Right lobe of liver (tissue), 4 donors: ENCODE measurements around the gene P2RY11.

ENCODE experiments used
- CTCF ChIP-seq, 4 donors: fragments of 200-600 bp in 3 of 4; fragments of 450-650 bp in 1 of 4; IDR thresholded peaks; one replicate each; pipeline versions ENCODE4 v1.5.1 to v1.8.0; 2016 to 2022; ENCODE audit warnings: antibody characterized with exemption in 4 of 4, mild to moderate bottlenecking in 2 of 4
- POLR2A ChIP-seq: fragments of 450-650 bp; IDR thresholded peaks from one replicate; pipeline ENCODE4 v1.6.1; 2017; ENCODE audit warnings: antibody characterized with exemption, mild to moderate bottlenecking
- donor health status: DM: no; HTN: no; CAD: no.
- donor health status: DM: no; HTN: no; CAD: no.
- donor health status: DM: no; HTN: yes; CAD: no.

GRCh38 chr19:10141479-10141878, 30.0 kb downstream of the P2RY11 start:
- TF ChIP-seq CTCF (IDR thresholded peaks at IDR 0.05) (no peak), POLR2A (no peak)
